Measurements from ENCODE around the gene SLC15A2.

DNA sequence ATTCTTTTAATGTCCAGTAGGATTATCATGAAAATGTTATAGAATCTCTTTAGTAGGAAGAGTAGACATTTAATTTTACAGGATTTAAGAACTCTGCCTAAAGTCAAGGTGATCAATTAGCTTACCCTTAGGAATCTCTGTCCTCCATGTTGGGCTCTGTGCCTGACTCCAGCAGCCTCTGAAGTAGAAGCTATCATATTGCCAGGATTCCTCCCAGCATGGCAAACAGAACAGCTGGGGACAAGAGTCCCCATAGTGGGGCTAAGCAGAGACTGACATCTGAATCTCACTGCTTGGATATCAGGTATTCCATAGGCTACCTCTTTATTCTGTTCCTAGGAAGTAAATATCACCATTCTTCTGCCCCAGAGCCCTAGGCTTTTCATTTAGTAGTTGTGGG lies 1.5 kb downstream of the SLC15A2 start:
- TF ChIP-seq POLR2A (IDR thresholded peaks at IDR 0.05) (no peak), POLR2AphosphoS5 (IDR thresholded peaks at IDR 0.05) (no peak)
- TF ChIP-seq, protein P1, sequence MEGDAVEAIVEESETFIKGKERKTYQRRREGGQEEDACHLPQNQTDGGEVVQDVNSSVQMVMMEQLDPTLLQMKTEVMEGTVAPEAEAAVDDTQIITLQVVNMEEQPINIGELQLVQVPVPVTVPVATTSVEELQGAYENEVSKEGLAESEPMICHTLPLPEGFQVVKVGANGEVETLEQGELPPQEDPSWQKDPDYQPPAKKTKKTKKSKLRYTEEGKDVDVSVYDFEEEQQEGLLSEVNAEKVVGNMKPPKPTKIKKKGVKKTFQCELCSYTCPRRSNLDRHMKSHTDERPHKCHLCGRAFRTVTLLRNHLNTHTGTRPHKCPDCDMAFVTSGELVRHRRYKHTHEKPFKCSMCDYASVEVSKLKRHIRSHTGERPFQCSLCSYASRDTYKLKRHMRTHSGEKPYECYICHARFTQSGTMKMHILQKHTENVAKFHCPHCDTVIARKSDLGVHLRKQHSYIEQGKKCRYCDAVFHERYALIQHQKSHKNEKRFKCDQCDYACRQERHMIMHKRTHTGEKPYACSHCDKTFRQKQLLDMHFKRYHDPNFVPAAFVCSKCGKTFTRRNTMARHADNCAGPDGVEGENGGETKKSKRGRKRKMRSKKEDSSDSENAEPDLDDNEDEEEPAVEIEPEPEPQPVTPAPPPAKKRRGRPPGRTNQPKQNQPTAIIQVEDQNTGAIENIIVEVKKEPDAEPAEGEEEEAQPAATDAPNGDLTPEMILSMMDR (IDR thresholded peaks at IDR 0.05 in 8 of 11, conservative IDR thresholded peaks at IDR 0.05 in 3 of 11), result no peak

Measured in spleen (tissue), 7 donors.